ENCODE data around the gene CKAP4.

The CKAP4 gene

DNA sequence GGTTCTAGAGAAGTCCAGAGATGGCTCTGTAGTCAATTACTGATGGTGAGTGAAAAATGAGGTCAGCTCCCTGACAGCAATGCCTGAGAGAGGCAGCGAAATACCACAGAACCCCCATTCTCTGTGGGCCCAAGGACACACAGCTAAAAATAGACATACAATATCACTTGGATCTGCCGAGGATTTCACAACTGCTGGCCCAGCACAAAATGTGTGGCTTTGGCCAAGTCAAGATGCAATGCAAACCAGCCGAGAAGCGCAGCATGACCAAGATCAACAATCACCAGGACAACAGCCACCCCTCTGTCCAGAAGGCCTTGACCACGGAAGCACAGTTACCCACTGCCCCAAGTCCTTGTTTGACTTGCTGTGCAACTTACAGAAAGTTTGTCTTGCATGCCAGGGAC, 52.2 kb downstream of the CKAP4 start:
- no peak for DNase-seq

DNA sequence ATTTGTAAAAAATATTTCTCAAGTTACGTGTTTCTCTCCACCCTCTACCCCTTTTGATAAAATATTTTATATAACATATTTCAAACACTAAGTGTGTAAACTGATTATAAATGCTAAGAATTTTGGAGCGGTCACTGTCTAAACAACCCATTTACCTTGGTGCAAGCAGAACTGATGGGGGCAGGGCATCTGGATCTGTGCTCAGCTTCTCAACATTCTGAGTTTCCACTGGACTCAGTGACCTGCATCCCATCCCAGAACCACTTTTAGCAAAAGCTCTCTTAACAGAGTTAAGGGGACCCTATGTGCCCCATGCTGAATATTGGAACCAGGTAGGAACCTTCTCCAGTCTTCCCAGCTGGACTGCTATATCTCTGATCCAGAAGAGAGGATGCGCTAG, 53.5 kb downstream of the CKAP4 start:
- DNase-seq = no peak

DNA sequence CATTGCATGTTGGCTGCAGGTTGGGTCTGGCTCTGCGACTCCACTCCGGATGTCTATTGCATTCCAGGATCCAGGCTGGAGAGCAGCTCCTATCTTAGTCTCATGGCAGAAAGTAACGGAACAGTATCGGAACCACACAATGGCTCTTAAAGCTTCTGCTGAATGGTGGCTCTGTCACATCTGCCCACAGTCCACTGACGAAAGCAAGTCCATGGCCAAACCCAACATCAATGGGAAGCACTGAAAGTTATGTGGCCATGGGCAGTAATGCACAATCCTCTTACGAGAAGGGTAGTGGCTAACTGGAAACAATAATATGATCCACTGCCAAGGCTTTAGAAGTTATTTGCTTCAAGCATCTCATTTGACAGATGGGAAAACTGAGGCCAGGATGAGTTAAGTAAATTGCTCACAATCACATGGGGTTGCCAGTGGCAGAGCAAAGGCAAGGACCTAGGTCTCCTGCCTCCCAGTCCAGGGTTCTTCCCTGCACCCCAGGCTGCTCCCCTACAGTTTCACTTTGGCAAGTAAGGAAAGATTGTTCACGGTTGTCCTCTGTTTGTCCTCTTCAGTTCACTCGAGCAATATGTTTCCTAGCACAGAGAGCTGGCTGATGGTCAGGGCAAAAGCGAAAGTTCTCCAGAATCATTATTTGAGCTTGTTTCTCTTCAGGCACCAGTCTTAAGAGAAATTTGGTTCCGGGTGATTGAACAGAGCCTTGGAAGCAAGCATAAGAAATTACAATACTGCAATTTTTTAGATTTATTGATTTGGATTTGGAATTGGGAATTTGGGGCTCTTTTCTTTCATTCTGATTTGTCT, 54.2 kb downstream of the CKAP4 start:
- DNase-seq = no peak

DNA sequence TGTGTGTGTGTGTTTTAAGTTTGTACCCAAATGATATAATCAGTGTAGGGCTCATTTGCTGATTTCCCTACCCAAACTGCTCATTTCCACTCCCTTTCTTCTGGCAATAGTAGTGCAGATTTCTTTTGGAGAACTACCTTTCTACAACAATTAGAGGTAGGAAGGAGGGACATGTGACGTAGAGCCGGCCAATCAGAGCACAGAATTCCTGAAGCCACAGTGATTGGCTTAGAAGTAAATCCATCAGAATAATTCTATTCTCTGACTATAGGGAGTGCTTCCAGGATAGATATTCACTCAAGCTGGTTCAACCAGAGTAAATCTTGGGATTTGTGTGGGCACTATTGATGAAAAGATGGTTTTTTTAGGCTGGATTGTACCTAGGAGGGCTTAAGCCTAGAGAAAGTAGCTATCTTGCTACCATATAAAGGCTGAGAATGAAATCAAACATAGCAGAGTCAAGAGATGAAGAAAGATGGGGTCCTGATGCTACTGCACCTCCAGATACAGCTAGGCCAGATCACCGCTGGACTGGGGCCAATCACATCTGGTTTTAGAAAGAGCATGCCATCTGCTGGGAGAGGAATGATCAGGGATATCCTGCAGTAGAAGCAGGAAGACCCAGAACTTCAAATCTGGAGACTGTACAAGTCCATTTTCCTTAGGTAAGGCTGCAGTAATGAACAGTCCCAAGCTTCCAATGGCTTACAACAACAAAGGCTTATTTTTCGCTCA, 55.0 kb downstream of the CKAP4 start:
- no peak for DNase-seq

DNA sequence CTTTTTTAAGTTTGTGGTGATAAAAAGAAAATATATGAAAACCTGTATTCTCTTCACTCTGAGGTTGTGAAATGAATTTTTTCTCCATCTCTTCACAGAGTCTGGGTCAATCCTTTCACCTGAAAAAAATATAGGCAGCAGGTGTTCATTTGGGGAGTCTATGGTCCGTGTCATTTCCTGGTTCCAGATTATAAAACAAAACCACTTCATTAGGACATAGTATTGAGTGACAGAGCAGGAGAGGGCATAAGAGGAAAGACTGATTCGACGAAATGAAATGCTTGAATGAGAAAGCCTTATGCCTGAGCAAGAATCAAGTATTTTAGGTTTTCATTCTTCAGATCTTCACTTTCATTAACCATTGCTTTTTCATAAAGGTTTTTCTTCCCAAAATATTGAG, 57.2 kb downstream of the CKAP4 start:
- DNase-seq = no peak

DNA sequence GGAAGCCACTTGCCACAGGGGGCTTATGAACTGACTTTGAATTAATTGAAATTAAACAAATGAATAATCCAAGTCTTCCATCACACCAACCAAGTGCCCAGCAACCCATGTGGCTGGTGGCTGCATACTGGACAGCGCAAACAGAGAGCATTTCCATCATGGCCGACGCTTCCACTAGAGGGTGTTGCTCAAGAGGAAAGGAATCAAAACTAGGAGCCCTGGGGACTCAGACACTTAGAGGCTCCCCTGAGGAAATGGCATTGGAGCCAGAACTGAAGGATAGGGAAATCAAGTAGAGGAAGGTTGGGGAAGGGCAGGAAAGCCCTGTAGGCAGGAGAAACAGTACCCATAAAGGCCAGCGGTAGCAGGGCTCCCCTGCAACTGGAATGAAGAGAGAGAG, 58.5 kb downstream of the CKAP4 start:
- no peak for DNase-seq

DNA sequence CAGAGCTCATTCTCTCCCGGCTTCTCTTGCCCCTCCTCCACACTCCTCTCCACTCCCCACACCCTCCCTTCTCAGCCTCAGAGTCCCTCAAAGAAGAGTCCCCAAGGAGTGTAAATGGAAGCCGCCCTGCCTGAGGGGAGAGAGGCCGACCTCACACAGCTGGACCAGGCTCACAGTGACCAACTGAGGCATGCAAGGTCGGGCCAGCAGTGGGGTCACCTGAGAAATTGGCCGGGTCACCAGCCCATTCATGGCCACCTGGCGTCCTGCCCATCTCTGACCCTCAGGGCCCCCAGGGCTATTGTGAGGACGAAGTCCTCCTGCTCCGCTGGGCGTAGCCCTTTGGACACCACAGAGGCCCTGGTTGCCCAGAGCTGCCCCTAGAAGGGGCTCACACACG, 59.6 kb downstream of the CKAP4 start:
- no peak for DNase-seq
